ENCODE results near the gene GCK. TPM values are rescaled to one million over a fixed set of nuclear protein-coding genes. Genes with fewer than 3 reads are reported as not detected.

The GCK gene
- total and polyA plus RNA-seq, 2 of the 13 experiments (the other 11 are each of a cell fraction or from before 2014, with no cell fraction given): not detected

- TF ChIP-seq HNF4G (IDR thresholded peaks at IDR 0.05; ENCODE audit: borderline replicate concordance, low read depth, low read length): no peak
- TF ChIP-seq HNF4G (CRISPR knock-in tag; IDR thresholded peaks at IDR 0.05; ENCODE audit: borderline replicate concordance, low read depth): no peak
Measured at GRCh38 chr7:44183386-44183785, 5.9 kb downstream of the GCK start (continued).

- FAIRE-seq (no peak), DNase-seq (ENCODE audit: low spot score) (no peak), ATAC-seq (no peak)
- no TSS peak for BruUV-seq (replicated peaks)
- Histone ChIP-seq H3K79me2 (ENCODE audit: insufficient read depth, low read length) (no peaks in the 10 kb centered on the region), H3K4me2 (ENCODE audit: low read depth, low read length) (no peak overlapping the region), H3K36me3 (replicated peaks in 1 of 2; ENCODE audit: control insufficient read depth in 1 of 2, insufficient read depth in 2 of 2, low read length in 2 of 2) (no peaks in the 10 kb centered on the region), H3K4me3 (replicated peaks in 1 of 3; ENCODE audit: insufficient read depth in 1 of 3, low read depth in 2 of 3, low read length in 3 of 3) (no peak overlapping the region), H3K9ac (ENCODE audit: insufficient read depth, low read depth, low read length) (no peak overlapping the region), H4K20me1 (ENCODE audit: insufficient read depth, low read length) (no peaks in the 10 kb centered on the region), H3K9me3 (ENCODE audit: low read length) (peaks cover 14% of the 10 kb centered on the region), H2AFZ (ENCODE audit: low read length) (no peak overlapping the region), H3K27ac (ENCODE audit: extremely low read length, insufficient read depth, low read length) (no peak overlapping the region), H3K27me3 (ENCODE audit: control insufficient read depth in 1 of 2, insufficient read depth in 2 of 2, low read length in 2 of 2) (peaks cover 0 to 21% of the 10 kb centered on the region in 2 experiments; a peak in 2 of 5 replicates), H3K4me1 (ENCODE audit: insufficient read depth, low read length) (no peaks in the 10 kb centered on the region)
- TF ChIP-seq ZNF891 (CRISPR knock-in tag; IDR thresholded peaks at IDR 0.05) (no peak), ZNF382 (CRISPR knock-in tag; IDR thresholded peaks at IDR 0.05; ENCODE audit: borderline replicate concordance) (no peak)
- POLR2A ChIA-PET: no interaction called here
- WGBS (ENCODE audit: low lambda C conversion rate): 50% methylated on average over 4 of the region's 5 CpGs
- intact Hi-C loops (cut with micrococcal nuclease; ENCODE audit: unreplicated experiment): no loop called here
- CTCF ChIA-PET (ENCODE audit: low intra/inter-chr PET ratio, low total read pairs): no interaction called here
- in situ Hi-C loops (cut with HindIII; ENCODE audit: extremely low pct_ligation_motif_present, low pct_unique_long_range_greater_than_20kb): no loop called here
Measured at GRCh38 chr7:44182827-44183226, 6.4 kb downstream of the GCK start.

- H3K79me2 ChIP-seq (ENCODE audit: insufficient read depth, low read length): no peaks in the 10 kb centered on the region
- no peaks in the 10 kb centered on the region for H3K4me1 ChIP-seq (ENCODE audit: insufficient read depth, low read length)
- no peak overlapping the region for H3K9ac ChIP-seq (ENCODE audit: insufficient read depth, low read depth, low read length)
- H3K27me3 ChIP-seq (ENCODE audit: control insufficient read depth in 1 of 2, insufficient read depth in 2 of 2, low read length in 2 of 2): peaks cover 0 to 27% of the 10 kb centered on the region in 2 experiments; a peak in 3 of 5 replicates
- POLR2A ChIA-PET: no interaction called here
- WGBS (ENCODE audit: low lambda C conversion rate): 0% methylated on average over 2 of the region's 3 CpGs
- intact Hi-C loops (cut with micrococcal nuclease; ENCODE audit: unreplicated experiment): no loop called here
- no peak overlapping the region for H3K4me3 ChIP-seq (replicated peaks in 1 of 3; ENCODE audit: insufficient read depth in 1 of 3, low read depth in 2 of 3, low read length in 3 of 3)
- ATAC-seq (no peak), DNase-seq (ENCODE audit: low spot score) (no peak), FAIRE-seq (no peak)
- no peak overlapping the region for H2AFZ ChIP-seq (ENCODE audit: low read length)
- H3K9me3 ChIP-seq (ENCODE audit: low read length): peaks cover 14% of the 10 kb centered on the region
- in situ Hi-C loops (cut with HindIII; ENCODE audit: extremely low pct_ligation_motif_present, low pct_unique_long_range_greater_than_20kb): no loop called here
- H4K20me1 ChIP-seq (ENCODE audit: insufficient read depth, low read length): no peaks in the 10 kb centered on the region
- BruUV-seq (replicated peaks): no TSS peak
- no peak overlapping the region for H3K4me2 ChIP-seq (ENCODE audit: low read depth, low read length)
- no peaks in the 10 kb centered on the region for H3K36me3 ChIP-seq (replicated peaks in 1 of 2; ENCODE audit: control insufficient read depth in 1 of 2, insufficient read depth in 2 of 2, low read length in 2 of 2)
- CTCF ChIA-PET (ENCODE audit: low intra/inter-chr PET ratio, low total read pairs): no interaction called here
- H3K27ac ChIP-seq (ENCODE audit: extremely low read length, insufficient read depth, low read length): no peak overlapping the region
- TF ChIP-seq ZNF720 (CRISPR knock-in tag; IDR thresholded peaks at IDR 0.05): no peak
- no peak for TF ChIP-seq ZNF468 (CRISPR knock-in tag; IDR thresholded peaks at IDR 0.05)
- no peak for TF ChIP-seq NR2F6 (IDR thresholded peaks at IDR 0.05)
- TF ChIP-seq NR2F6 (CRISPR knock-in tag; IDR thresholded peaks at IDR 0.05): no peak
- no peak for TF ChIP-seq NFATC3 (CRISPR knock-in tag; IDR thresholded peaks at IDR 0.05)
- no peak for TF ChIP-seq ZNF687 (CRISPR knock-in tag; IDR thresholded peaks at IDR 0.05)
- TF ChIP-seq ZFP91 (CRISPR knock-in tag; IDR thresholded peaks at IDR 0.05; ENCODE audit: borderline replicate concordance): no peak
- no peak for TF ChIP-seq ZSCAN29 (CRISPR knock-in tag; conservative IDR thresholded peaks at IDR 0.05)
- TF ChIP-seq ZNF451 (CRISPR knock-in tag; IDR thresholded peaks at IDR 0.05): no peak
- no peak for TF ChIP-seq RAD21 (CRISPR knock-in tag; IDR thresholded peaks at IDR 0.05)
Measured at GRCh38 chr7:44180631-44181030, 8.6 kb downstream of the GCK start.

Data from HepG2 (cell line).